ENCODE data around the gene TRAPPC8.
"Not testable (repeated sequence)": the region's sequence is repeated elsewhere in the genome, so short reads cannot be mapped to it uniquely, and the experiment has no call there.

The TRAPPC8 gene

DNA sequence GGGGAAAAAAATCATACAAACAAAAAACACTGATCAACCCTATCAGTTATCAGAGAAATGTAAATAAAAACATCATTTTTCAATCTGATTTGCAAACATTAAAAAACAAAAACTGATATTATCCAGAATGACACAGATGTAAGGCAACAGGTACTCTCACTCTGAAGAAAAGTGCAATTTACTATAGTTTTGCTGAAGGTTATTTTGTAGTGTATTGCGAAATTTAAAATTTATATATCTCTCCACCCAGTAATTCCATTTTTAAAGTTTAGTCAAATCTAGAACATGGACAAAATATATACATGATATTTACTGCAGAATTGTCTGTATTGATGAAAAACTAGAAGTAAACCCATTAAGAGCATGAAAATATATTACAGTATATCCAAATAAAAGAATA, 79.8 kb downstream of the TRAPPC8 start:
- no peak for DNase-seq (ENCODE audit: low spot score)

DNA sequence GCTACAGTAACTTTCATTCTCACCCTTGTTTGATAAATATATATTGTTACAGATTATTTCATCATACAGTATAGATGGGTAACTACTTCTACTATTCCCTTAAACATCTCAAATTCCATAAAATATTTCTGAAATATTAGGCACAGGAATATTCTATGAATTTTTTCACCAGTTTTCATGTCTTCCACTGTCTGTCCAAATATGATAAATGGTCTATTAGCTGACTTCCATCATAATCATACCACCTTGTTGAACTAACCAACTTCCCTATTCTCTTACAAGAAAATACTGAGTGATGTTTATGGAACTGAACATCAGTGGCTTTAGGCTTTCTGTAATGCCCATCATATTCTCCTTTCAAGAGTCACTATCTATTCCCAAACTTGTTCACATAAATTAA, 82.4 kb downstream of the TRAPPC8 start:
- DNase-seq (ENCODE audit: low spot score): no peak

DNA sequence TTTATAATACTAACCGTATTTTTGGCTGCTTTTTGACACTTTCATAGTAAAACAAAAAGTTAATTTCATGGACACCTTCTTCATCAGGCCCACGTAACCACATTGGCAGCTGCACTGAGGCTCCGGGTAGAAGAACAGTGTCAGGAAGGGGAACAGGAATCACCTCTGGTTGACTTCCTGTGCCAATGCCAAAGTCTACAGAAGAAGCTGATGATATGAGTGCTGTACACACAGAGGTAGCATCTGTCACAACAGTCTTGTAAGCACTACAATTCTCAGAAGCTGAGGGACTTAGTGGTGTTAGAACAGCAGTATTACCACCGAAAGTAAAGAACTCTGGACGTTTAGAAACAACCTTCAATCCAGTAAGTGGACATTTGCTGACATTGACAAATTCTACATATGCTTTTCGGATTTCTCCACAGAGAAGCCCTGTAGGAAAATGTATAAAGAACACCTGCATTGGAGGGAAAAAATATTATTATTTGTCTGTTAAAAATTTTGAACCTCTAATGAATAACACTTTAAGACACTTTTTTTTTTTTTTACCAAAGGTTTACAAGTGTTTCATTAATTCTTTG, 85.3 kb downstream of the TRAPPC8 start:
- DNase-seq (ENCODE audit: low spot score): no peak

DNA sequence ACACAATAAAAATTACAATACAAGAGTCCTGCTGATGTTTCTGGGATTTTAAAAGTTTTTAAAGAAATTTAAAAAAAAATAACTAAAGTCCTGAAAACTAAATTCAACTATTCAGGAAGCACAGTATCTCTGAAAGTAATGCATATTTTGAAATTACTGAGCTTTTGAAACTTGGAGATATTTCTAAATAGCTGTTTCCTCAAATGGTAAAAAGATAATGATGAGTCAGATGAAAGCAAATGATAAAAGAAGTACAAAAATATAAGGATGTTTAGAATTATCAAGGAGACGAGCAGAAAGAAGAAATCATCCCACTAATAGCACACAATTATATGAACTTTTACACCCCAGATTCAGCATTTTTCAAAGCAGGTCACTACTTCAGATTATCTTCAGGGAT, 92.1 kb downstream of the TRAPPC8 start:
- DNase-seq (ENCODE audit: low spot score): no peak

DNA sequence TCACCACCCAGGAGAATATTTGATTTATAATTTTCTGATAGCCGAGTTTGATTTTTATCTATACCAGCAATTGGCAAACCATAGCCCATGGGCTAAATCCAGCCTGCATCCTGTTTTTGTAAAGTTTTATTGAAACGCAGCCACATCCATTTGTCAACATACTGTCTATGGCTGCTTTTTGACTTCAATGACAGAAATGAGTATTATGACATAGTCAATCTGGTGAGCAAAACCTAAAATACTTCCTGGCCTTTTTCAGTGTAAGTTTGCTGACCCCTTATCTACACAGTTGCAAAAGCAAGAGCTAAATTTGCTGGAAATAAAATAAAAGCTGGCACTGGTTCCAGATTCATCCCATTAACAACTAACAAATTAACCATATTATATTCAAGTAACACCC, 102.4 kb downstream of the TRAPPC8 start:
- no peak for DNase-seq (ENCODE audit: low spot score)

DNA sequence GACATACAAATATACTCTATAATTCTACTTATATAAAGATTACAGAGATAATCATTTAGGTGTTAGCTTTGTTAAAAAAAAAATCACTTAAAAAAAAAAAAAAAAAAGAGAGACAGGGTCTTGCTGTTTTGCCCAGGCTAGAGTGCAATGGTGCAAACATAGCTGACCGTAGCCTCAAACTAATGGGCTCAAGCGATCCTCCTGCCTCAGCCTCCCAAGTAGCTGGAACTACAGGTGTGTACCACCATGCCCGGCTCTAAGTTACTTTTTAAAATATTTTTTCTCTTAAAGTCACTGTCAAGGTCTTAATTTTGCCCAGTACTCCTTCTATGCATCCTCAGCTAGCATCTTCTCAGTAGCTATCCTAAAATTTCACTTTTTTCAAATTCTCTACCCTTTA, 105.0 kb downstream of the TRAPPC8 start:
- DNase-seq (ENCODE audit: low spot score): no peak

DNA sequence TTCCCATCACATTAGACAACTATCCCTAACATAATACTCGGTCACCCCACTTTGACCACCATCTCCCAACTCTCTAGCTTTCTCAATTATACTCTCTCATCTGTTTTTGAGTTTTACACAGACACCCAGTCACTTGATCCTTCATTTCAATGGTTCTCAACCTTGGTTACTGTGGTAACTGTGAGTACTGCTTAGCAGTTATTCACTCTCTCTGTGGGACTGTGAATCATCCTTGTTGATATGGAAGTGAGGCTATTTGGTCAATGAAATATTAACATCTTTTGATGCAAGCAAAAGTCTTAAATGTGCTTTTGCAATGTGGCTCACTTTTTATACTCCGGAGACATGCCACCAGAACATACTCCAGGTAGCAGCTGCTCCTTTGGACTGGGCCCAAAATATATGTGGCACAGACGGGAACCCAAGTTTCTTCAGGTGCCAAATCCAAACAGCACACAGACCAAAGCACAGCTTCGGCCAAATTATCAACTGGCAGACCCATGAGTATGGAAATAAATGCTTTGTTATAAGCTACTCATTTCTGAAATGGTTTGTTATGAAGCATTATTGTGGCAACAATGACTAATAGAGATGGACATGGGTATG, 107.3 kb downstream of the TRAPPC8 start:
- DNase-seq (ENCODE audit: low spot score): no peak

DNA sequence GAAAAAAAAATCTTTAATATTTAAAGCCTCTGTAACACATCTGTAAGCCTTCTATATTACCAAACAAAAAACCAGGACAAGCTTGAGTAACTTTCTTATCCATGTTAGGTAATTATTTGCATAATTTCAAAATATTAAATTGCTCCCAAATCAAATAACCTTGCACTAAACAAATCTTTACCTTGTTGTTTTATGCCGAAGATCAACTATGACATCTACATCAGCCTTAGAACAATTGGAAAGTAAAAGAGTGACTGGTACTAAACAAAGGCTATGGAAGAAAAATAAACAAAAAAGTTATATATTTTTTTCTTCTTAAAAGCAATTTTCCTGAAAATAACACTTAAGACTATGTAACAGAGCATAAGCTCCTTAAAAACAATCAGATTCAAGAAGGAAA, 111.0 kb downstream of the TRAPPC8 start:
- no peak for DNase-seq (ENCODE audit: low spot score)

DNA sequence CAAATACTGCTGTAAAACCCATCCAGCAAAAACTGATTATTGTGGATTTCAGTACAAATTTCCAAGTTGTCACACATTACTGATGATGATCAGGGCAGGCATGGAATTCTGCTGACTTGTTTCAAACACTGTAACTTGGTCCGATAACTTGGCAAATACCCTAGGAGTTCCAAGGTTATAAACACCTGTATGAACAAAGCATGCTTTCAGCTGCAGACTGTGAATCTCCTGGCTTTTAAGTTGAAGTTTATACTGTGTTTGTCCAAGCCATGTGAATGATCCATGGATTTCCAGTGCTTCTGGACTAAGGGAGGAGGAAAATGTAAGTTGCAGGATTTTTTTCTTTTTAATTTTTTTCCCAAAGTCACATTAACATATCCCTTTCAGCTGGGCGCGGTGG, 112.2 kb downstream of the TRAPPC8 start:
- no peak for DNase-seq (ENCODE audit: low spot score)

DNA sequence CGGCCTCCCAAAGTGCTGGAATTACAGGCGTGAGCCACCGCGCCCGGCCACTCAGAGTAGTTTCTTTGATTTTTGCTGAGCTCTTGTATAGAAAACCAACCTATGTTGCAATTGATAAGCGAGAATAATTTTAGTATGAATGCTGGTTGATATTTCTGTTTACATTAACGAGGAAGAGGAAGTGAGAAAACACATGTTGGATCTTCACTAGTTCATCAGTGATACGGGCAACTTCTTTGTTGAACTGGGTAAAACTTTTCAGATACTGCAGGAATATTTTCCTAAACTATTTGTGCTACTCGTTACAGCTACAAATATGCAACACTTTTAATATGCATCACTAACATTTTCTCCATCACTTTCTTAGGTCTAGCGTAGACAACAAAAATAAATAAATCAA, 114.3 kb downstream of the TRAPPC8 start:
- no peak for DNase-seq (ENCODE audit: low spot score)

DNA sequence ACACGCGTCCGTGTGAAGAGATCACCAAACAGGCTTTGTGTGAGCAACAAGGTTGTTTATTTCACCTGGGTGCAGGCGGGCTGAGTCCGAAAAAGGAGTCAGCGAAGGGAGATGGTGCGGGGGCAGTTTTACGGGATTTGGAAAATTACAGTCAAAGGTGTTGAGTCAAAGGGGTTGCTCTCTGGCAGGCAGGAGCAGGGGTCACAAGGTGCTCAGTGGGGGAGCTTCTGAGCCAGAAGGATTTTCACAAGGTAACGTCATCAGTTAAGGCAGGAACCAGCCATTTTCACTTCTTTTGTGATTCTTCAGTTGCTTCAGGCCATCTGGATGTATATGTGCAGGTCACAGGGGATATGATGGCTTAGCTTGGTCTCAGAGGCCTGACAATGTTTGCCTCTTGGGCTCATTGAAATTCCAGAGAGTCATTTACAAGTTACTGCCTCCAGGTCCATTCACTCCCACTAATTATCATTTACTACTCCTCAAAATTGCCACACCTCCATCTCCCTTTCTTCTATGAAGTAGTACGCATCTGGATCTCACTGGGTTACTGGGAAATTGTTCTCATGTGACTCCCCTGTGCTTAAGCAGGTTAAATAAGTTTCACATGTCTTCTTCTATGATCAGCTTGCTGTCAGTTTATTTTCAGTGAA, 116.1 kb downstream of the TRAPPC8 start:
- not testable (repeated sequence) for DNase-seq (ENCODE audit: low spot score)

DNA sequence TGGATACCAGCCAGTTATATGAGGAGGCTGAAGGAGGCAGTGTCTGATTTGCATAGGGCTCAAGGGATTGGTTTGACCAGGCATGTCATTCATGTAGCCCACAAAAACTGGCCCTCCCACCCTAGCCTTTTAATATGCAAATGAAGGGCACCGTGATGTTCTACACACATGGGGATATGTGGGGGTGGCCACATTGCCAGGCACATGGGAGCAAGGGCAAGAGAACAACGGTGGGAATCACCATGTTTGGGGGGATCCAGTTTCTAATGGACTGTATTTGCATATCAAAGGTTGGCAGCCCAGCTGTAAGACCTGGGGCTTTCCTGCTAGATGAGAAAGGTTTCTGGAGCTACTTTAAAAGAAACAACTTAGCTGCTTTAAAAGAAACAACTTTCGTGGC, 117.2 kb downstream of the TRAPPC8 start:
- no peak for DNase-seq (ENCODE audit: low spot score)

DNA sequence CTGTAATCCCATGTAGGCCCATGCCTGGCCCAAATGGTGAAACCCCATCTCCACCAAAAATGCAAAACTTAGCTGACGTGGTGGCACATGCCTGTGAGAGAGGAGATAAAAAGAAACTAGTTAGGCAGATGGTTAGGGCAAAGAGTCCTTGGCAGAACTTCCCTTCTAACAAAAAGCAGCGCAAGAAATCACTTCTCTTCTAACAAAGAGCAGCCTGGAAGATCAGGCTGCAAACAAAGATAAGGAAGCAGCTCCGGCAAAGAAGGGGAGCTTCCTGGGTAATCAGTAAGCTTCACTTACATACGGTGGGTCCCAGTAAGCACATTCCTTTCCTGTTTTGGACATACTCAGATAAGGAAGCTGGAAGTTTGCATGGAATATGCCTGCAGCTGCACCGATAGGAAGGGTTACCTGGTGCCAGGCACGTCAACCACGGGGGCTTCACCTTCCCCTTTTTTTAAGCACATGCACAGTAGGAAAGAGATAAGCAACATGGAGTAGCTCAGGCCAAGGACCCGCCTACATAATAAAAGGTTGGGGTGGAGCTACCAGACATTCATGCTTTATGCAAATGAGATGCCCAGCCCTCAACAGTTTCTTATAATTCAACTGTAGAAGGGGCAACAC, 121.3 kb downstream of the TRAPPC8 start:
- no peak for DNase-seq (ENCODE audit: low spot score)

DNA sequence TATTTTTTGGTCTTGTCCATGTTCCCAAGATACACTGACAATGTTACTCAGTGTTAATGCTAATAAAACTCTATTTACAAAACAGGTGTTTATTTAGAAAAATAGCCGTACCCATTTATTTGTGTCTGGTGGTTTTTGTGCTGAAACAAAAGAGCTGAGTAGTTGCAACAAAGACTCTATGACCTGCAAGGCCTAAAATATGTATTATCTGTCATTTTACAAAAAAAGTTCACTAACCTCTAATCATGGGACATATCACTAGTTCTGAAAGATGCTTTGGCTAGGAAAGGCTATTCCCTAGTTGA, 123.1 kb downstream of the TRAPPC8 start:
- no peak for DNase-seq (ENCODE audit: low spot score)

DNA sequence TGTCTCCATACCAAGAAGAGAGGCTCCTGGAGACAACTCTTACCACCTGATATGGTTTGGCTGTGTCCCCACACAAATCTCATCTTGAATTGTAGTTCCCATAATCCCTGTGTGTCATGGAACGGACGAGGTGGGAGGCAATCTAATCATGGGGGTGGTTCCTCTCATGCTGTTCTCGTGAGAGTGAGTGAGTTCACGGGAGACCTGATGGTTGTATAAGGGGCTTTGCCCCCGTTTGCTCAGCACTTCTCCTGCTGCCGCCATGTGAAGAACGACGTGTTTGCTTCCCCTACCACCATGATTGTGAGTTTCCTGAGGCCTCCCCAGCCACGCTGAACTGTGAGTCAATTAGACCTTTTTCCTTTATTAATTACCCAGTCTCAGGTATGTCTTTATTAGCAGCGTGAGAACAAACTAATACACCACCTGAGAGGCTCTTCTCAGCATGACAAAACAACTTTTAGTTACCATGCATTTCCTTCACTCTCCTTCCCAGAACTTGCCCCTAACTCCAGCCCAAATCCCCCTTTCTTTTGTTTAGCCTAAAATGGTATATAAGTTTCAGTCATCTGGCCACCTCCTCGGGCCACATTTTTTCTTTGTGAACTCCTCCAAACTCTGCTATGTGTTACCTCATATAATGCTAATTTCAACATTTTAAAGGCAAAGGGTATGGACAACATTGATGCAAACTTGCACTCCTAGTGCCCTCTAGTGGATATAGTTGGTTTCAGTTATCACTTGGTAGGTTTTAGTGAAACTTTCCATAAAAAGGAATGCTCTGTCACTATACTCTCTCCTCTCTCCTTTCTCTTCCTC, 123.6 kb downstream of the TRAPPC8 start:
- DNase-seq (ENCODE audit: low spot score): peak; percentile 60

DNA sequence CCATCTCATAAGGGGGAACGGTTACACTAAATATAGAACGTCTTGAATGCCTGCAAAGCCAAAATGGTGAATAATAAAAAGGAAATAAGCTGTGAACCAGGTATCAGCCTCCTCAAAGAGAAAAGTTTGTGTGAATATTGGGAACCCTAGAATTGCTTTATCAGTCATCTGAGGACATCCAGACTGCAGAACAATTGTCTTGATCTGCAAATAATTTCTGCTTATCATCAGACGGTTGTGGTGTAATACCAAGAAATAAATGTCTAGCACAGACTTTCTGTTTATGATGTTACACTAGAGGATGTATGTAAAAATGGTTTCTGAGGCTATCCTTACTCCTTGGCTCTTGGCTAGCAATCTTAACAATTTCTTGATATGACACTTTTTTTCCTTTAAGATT, 128.8 kb downstream of the TRAPPC8 start:
- DNase-seq (ENCODE audit: low spot score): no peak

DNA sequence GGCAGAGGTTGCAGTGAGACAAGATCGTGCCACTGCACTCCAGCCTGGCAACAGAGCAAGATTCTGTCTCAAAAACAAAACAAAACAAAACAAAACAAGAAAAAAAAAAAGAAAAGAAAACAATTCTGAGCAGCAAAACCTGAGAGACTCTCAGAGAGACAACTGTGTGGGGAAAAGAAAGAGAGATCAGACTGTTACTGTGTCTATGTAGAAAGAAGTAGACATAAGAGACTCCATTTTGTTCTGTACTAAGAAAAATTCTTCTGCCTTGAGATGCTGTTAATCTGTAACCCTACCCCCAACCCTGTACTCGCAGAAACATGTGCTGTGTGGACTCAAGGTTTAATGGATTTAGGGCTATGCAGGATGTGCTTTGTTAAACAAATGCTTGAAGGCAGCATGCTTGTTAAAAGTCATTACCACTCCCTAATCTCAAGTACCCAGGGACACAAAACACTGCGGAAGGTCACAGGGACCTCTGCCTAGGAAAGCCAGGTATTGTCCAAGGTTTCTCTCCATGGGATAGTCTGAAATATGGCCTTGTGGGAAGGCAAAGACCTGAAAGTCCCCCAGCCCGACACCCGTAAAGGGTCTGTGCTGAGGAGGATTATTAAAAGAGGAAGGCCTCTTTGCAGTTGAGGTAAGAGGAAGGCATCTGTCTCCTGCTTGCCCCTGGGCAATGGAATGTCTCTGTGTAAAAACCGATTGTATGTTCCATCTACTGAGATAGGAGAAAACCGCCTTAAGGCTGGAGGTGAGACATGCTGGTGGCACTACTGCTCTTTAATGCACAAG, 132.4 kb downstream of the TRAPPC8 start:
- DNase-seq (ENCODE audit: low spot score): not testable (repeated sequence)

DNA sequence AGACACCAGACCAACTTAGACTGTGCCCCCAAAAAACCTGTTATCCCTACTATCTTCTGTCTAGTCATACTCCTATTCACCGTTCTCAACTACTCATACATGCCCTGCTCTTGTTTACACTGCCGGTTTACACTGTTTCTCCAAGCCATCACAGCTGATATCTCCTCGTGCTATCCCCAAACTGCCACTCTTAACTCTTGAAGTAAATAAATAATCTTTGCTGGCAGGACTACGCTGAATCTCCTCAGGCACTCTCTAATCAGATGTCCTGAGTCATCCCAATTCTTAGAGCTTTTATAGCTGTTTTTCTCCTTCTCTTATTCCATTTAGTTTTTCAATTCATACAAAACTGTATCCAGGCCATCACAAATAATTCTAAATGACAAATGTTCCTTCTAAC, 133.9 kb downstream of the TRAPPC8 start:
- not testable (repeated sequence) for DNase-seq (ENCODE audit: low spot score)

DNA sequence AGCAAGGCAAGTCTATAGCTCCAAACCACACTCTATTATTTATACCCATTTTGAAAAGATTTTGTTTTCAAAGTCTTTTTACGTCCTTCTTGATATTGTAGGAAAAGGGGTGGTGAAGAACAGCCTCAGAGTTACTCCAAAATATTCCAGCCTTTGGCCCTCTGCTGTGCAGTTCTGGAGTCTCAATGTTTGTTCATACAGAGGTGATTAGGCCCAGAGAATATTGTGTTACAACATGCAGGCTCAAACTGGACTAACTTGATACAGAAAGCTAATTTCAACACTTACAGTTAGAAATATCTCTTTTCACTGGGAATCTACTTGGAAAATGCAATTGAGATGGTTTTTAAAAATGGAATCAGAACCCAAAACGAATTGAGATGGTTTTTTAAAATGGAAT, 141.8 kb downstream of the TRAPPC8 start:
- DNase-seq (ENCODE audit: low spot score): no peak

DNA sequence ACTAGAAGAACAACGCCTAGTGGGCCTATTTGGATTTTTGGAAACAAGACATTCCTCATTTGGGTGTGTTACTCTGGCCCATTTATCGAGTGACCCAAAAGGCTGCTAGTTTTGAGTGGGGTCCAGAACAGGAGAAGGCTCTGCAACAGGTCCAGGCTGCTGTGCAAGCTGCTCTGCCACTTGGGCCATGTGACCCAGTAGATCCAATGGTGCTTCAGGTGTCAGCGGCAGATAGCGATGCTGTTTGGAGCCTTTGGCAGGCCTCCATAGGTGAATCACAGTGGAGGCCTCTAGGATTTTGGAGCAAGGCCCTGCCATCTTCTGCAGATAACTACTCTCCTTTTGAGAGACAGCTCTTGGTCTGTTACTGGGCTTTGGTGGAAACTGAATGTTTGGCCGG, 143.7 kb downstream of the TRAPPC8 start:
- DNase-seq (ENCODE audit: low spot score): not testable (repeated sequence)

DNA sequence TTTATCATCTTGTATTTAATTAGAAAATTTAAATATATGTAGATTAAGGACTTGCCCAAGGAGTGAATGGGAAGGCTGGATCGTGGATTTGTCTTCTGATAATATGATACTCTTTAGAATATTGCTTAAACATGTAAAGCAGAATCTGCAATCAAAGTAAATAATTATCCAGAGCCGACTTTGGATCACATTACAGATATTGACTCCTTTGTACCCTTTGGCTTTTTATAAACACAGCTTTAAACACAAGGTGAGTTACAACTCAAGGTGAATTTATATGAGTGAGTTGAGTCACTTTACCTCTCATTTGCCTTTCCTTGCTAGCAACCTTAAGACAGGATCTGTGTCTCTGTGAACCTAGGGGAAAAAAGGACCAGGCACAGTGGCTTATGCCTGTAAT, 144.5 kb downstream of the TRAPPC8 start:
- no peak for DNase-seq (ENCODE audit: low spot score)

DNA sequence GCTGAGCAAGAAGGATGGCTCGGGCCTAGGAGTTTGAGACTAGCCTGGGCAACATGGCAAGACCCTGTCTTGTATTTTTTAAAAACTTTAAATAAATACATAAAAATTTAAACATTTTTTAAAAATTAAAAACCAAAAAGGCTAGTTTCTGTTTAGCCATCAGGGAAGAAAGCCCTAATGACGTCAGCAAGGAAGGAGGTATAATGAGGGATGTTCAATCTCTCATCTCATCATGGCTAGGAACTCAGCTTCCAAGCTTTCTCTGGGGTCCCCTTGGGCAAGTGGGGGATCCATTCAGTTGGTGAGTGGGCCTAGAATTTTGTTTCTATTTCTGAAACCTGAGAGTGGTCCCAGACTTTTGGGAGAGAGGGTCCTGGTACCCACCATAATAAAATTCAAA, 147.2 kb downstream of the TRAPPC8 start:
- no peak for DNase-seq (ENCODE audit: low spot score)
